Lower leg skin (tissue), 3 donors: Measurements from ENCODE around the gene FASTK.

Experiments
- CTCF ChIP-seq, 3 donors: fragments of 450-650 bp; IDR thresholded peaks; one replicate each; pipeline ENCODE4 v1.5.1; 2016; ENCODE audit warnings: antibody characterized with exemption in 3 of 3, mild to moderate bottlenecking in 3 of 3, moderate library complexity in 2 of 3
- POLR2A ChIP-seq, 2 donors: fragments of 450-650 bp; IDR thresholded peaks; one replicate each; pipeline ENCODE4 v1.6.1; 2016 to 2017; ENCODE audit warnings: antibody characterized with exemption in 2 of 2, mild to moderate bottlenecking in 1 of 2, moderate library complexity in 1 of 2

DNA sequence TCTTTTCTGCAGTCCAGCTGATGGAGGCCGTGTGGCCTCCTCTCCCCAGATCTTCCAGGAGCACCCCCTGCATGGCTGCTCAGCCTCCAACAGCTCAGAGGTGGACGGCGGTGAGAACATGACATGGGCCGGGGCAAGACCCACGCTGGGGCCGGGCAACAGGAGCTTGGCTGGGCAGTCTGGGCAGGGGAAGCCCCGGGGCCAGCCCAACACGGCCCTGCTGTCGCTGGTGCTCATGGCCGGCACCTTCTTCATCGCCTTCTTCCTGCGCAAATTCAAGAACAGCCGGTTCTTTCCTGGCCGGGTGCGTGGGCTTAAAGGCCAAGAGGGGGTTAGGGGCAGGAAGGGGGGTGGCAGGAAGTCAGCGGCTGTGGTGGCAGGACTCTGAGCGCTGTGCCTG is 6.6 kb downstream of the FASTK start:
- no peak for TF ChIP-seq POLR2A (IDR thresholded peaks at IDR 0.05)
- no peak for TF ChIP-seq CTCF (IDR thresholded peaks at IDR 0.05)
